Subcutaneous abdominal adipose tissue (tissue), 5 donors: ENCODE results near the gene DENND6A.
"Not testable (repeated sequence)": the region's sequence is repeated elsewhere in the genome, so short reads cannot be mapped to it uniquely, and the experiment has no call there.

Source experiments
- H3K27ac ChIP-seq: one replicate; pipeline ENCODE4 v1.7.0; 2013; ENCODE audit warnings: low read depth, mild to moderate bottlenecking, inconsistent platforms, low read length, moderate library complexity
- H3K27me3 ChIP-seq, 5 donors: one replicate each; pipeline ENCODE4 v1.7.0; 2013; ENCODE audit warnings: low read length in 5 of 5, inconsistent platforms in 1 of 5; ENCODE audit not compliant: control insufficient read depth in 5 of 5, insufficient read depth in 4 of 5
- H3K36me3 ChIP-seq, 5 donors: one replicate each; pipeline ENCODE4 v1.7.0; 2013; ENCODE audit warnings: low read length in 5 of 5; ENCODE audit not compliant: control insufficient read depth in 5 of 5, insufficient read depth in 5 of 5
- H3K4me1 ChIP-seq, 5 donors: one replicate each; pipeline ENCODE4 v1.7.0; 2013; ENCODE audit warnings: low read length in 5 of 5, mild to moderate bottlenecking in 3 of 5, moderate library complexity in 1 of 5; ENCODE audit not compliant: control insufficient read depth in 5 of 5, insufficient read depth in 5 of 5
- H3K4me3 ChIP-seq, 5 donors: one replicate each; pipeline ENCODE4 v1.7.0; 2013; ENCODE audit warnings: low read length in 5 of 5, low read depth in 1 of 5
- H3K9ac ChIP-seq, 5 donors: one replicate each; pipeline ENCODE4 v1.7.0; 2013; ENCODE audit warnings: low read length in 5 of 5, mild to moderate bottlenecking in 4 of 5, moderate library complexity in 3 of 5
- H3K9me3 ChIP-seq, 5 donors: one replicate each; pipeline ENCODE4 v1.7.0; 2013; ENCODE audit warnings: low read length in 5 of 5; ENCODE audit not compliant: control insufficient read depth in 5 of 5
- donor health status: healthy.
- donor health status: healthy.
- donor health status: healthy.
- donor health status: healthy.
- donor health status: healthy.

Gene DENND6A

GRCh38 chr3:57700737-57701136, 7.9 kb upstream of the DENND6A start:
- Histone ChIP-seq H3K4me1 (no peaks in the 10 kb centered on the region), H3K36me3 (no peaks in the 10 kb centered on the region), H3K9ac (no peak overlapping the region), H3K4me3 (no peak overlapping the region), H3K27ac (no peak overlapping the region), H3K27me3 (peaks cover 0 to 2% (median 0%) of the 10 kb centered on the region in 5 donors), H3K9me3 (no peaks in the 10 kb centered on the region)

- Histone ChIP-seq H3K9ac (no peak overlapping the region), H3K27ac (no peak overlapping the region), H3K36me3 (no peaks in the 10 kb centered on the region), H3K4me3 (no peak overlapping the region), H3K9me3 (no peaks in the 10 kb centered on the region), H3K27me3 (peaks cover 0 to under 1% (median 0%) of the 10 kb centered on the region in 5 donors), H3K4me1 (no peaks in the 10 kb centered on the region)
These were observed 6.7 kb upstream of the DENND6A start for GRCh38 chr3:57699591-57699990.

- no peak overlapping the region for H3K4me3 ChIP-seq
- H3K9me3 ChIP-seq: no peaks in the 10 kb centered on the region
- H3K36me3 ChIP-seq: no peaks in the 10 kb centered on the region
- H3K27me3 ChIP-seq: peaks cover 0 to 2% (median 0%) of the 10 kb centered on the region in 5 donors
- H3K9ac ChIP-seq: no peak overlapping the region
- H3K4me1 ChIP-seq: peaks cover 3 to 6% (median 5%) of the 10 kb centered on the region in 5 donors
- no peak overlapping the region for H3K27ac ChIP-seq
These were observed 4.0 kb upstream of the DENND6A start for GRCh38 chr3:57696801-57697321.

- Histone ChIP-seq H3K27me3 (peaks cover 0 to 2% (median 0%) of the 10 kb centered on the region in 5 donors), H3K27ac (no peak overlapping the region), H3K9me3 (no peaks in the 10 kb centered on the region), H3K9ac (no peak overlapping the region), H3K36me3 (no peaks in the 10 kb centered on the region), H3K4me1 (peaks cover 3 to 29% (median 26%) of the 10 kb centered on the region in 5 donors), H3K4me3 (no peak overlapping the region)
These were observed 1.3 kb upstream of the DENND6A start for GRCh38 chr3:57694146-57694545.

GRCh38 chr3:57692133-57692395, 813 bp downstream of the DENND6A start:
- H3K9me3 ChIP-seq, H3K36me3 ChIP-seq, H3K27me3 ChIP-seq: not testable (repeated sequence)
- peak overlapping the region; percentile 30 to 96 (median 83) for H3K9ac ChIP-seq
- H3K4me3 ChIP-seq: peak overlapping the region; percentile 83 to 98 (median 89)
- H3K27ac ChIP-seq: peak overlapping the region; percentile 88
- H3K4me1 ChIP-seq: peaks cover 3 to 39% (median 36%) of the 10 kb centered on the region in 5 donors

- H3K4me1 ChIP-seq: peaks cover 3 to 39% (median 36%) of the 10 kb centered on the region in 5 donors
These were observed 1.3 kb downstream of the DENND6A start for GRCh38 chr3:57691411-57692132.

GRCh38 chr3:57689367-57690053, 3.4 kb downstream of the DENND6A start:
- Histone ChIP-seq H3K9ac (no peak overlapping the region), H3K9me3 (no peaks in the 10 kb centered on the region), H3K27ac (no peak overlapping the region), H3K36me3 (no peaks in the 10 kb centered on the region), H3K4me3 (no peak overlapping the region), H3K4me1 (peaks cover 3 to 39% (median 36%) of the 10 kb centered on the region in 5 donors), H3K27me3 (peaks cover 0 to 2% (median 0%) of the 10 kb centered on the region in 5 donors)

More at GRCh38 chr3:57691411-57692132, 1.3 kb downstream of the DENND6A start:
- H3K27ac ChIP-seq: peak overlapping the region; percentile 88
- peaks cover 0 to 2% (median 0%) of the 10 kb centered on the region in 5 donors for H3K27me3 ChIP-seq
- H3K9me3 ChIP-seq: no peaks in the 10 kb centered on the region
- H3K9ac ChIP-seq: peak overlapping the region in 4 of 5 donors; percentile 79 to 96 (median 84)
- peak overlapping the region; percentile 83 to 98 (median 89) for H3K4me3 ChIP-seq
- no peaks in the 10 kb centered on the region for H3K36me3 ChIP-seq

- H3K27me3 ChIP-seq: peaks cover 0 to 2% (median 0%) of the 10 kb centered on the region in 5 donors
- H3K27ac ChIP-seq: no peak overlapping the region
- H3K4me1 ChIP-seq: peaks cover 3 to 37% (median 34%) of the 10 kb centered on the region in 5 donors
These were observed 4.6 kb downstream of the DENND6A start for GRCh38 chr3:57688291-57688690.

GRCh38 chr3:57683286-57683685, 9.6 kb downstream of the DENND6A start:
- Histone ChIP-seq H3K4me3 (no peak overlapping the region), H3K9ac (no peak overlapping the region), H3K36me3 (peaks cover 0 to 15% (median 8%) of the 10 kb centered on the region in 5 donors), H3K27ac (no peak overlapping the region), H3K4me1 (peaks cover 0 to 4% (median 2%) of the 10 kb centered on the region in 5 donors), H3K27me3 (no peaks in the 10 kb centered on the region), H3K9me3 (no peaks in the 10 kb centered on the region)

More at GRCh38 chr3:57688291-57688690, 4.6 kb downstream of the DENND6A start:
- H3K9ac ChIP-seq: no peak overlapping the region
- no peak overlapping the region for H3K4me3 ChIP-seq
- H3K9me3 ChIP-seq: no peaks in the 10 kb centered on the region
- peaks cover 0 to 4% (median 0%) of the 10 kb centered on the region in 5 donors for H3K36me3 ChIP-seq

- H3K36me3 ChIP-seq: peaks cover 0 to 16% (median 8%) of the 10 kb centered on the region in 5 donors
- H3K27me3 ChIP-seq: no peaks in the 10 kb centered on the region
- H3K9ac ChIP-seq: no peak overlapping the region
- H3K4me1 ChIP-seq: no peaks in the 10 kb centered on the region
- H3K9me3 ChIP-seq: no peaks in the 10 kb centered on the region
- no peak overlapping the region for H3K27ac ChIP-seq
- H3K4me3 ChIP-seq: no peak overlapping the region
These were observed 10.6 kb downstream of the DENND6A start for GRCh38 chr3:57682284-57682683.
